Sigmoid colon (tissue), 7 donors: ENCODE measurements around the gene MYLK. TPM values are rescaled to one million over a fixed set of nuclear protein-coding genes. Genes with fewer than 3 reads are reported as not detected.

Experiments used
- DNase-seq: peaks from one replicate; pipeline ENCODE4 v3.0.0-alpha.2; 2019
- H3K27ac ChIP-seq, 4 donors: fragments of 200-600 bp; sonication (generic); one replicate each; pipeline ENCODE4 v1.5.1; 2016 to 2019; ENCODE audit warnings: mild to moderate bottlenecking in 1 of 4
- H3K27me3 ChIP-seq, 3 donors: fragments of 200-600 bp; sonication (generic); one replicate each; pipeline ENCODE4 v1.5.1; 2019; ENCODE audit warnings: mild to moderate bottlenecking in 1 of 3
- H3K36me3 ChIP-seq, 4 donors: fragments of 200-600 bp; sonication (generic); one replicate each; pipeline ENCODE4 v1.5.1; 2016 to 2019
- H3K4me1 ChIP-seq, 4 donors: fragments of 200-600 bp; sonication (generic); one replicate each; pipeline ENCODE4 v1.5.1; 2017 to 2019
- H3K4me3 ChIP-seq, 4 donors: fragments of 200-600 bp; sonication (generic); one replicate each; pipeline ENCODE4 v1.5.1; 2017 to 2019; ENCODE audit warnings: mild to moderate bottlenecking in 2 of 4, moderate library complexity in 1 of 4
- H3K9me3 ChIP-seq, 4 donors: fragments of 200-600 bp in 3 of 4; sonication (generic) in 3 of 4; one replicate each; pipeline versions ENCODE4 v1.5.1 to v1.6.1; 2013 to 2019
- EP300 ChIP-seq, 4 donors: sonication (generic); formaldehyde crosslinking; IDR thresholded peaks; one replicate each; pipeline ENCODE4 v1.6.1; 2017; ENCODE audit warnings: antibody characterized with exemption in 4 of 4
- POLR2A ChIP-seq, 2 donors: fragments of 450-650 bp; IDR thresholded peaks; one replicate each; pipeline ENCODE4 v1.6.1; 2016; ENCODE audit warnings: antibody characterized with exemption in 2 of 2, mild to moderate bottlenecking in 2 of 2, moderate library complexity in 2 of 2
- POLR2AphosphoS5 ChIP-seq, 4 donors: sonication (generic); formaldehyde crosslinking; IDR thresholded peaks; one replicate each; pipeline ENCODE4 v1.6.1; 2017; ENCODE audit warnings: antibody characterized with exemption in 4 of 4
- WGBS, 2 donors: extraction: QIAGEN DNeasy Blood & Tissue Kit; methylation state at CpG; one replicate each; pipeline ENCODE4 v1.1.7; 2013; 5-methylcytosine and 5-hydroxymethylcytosine counted together
- intact Hi-C: fragments of 100-400 bp; cut with DNase I; formaldehyde crosslinking; loops from one replicate; pipeline ENCODE4 v1.15.1; 2023
- polyA plus RNA-seq, 3 donors: library from polyadenylated mRNA; stranded (reverse); fragments of 200-250 nt; gene quantifications; one replicate each; pipeline ENCODE4 v1.2.3, GENCODE V29; 2013
- total RNA-seq, 4 donors: library from RNA; depleted of rRNA; stranded (reverse); fragments of >200 nt; gene quantifications; one replicate each; pipeline ENCODE4 v1.1.0, GENCODE V29; 2016
- TF ChIP-seq, protein P1 (sequence below), 4 experiments: fragments of 450-650 bp in 3 of 4; fragments of 200-600 bp in 1 of 4; IDR thresholded peaks; one replicate each; pipeline ENCODE4 v1.5.1; 2016 to 2019; ENCODE audit warnings: antibody characterized with exemption in 4 of 4, mild to moderate bottlenecking in 3 of 4, moderate library complexity in 2 of 4
- donor health status: healthy with polysubstance abuse.
- donor health status: Bipolar disorder and iron deficiency.
- donor health status: healthy.

The MYLK gene
- total and polyA plus RNA-seq, 7 donors, result 21.5 to 2,153 (median 1,169) TPM

DNA sequence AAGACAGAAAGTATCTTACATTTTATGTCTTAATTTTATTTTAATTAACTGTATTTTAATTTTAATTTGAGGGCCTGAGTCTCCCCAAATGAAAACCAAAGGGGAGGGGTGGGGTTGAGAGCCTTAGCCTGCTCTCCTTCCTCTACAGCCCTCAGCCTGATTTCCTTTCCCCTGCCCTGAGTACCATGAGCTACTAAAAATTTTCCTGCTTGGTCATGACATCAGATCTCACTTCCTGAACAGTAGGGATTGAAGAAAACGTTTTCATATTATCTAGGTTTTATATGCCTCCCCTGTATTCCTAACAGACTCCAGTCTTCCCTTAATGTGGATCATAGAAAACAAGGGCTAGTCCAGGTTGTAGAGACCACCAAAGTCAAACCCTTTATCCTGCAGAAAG, 133.9 kb downstream of the MYLK start:
- peaks cover 0 to 40% (median 27%) of the 10 kb centered on the region in 4 donors for H3K4me1 ChIP-seq
- WGBS, 2 donors, result 28 to 31% methylated on average over 1 of the region's 1 CpG
- H3K27me3 ChIP-seq, result no peaks in the 10 kb centered on the region
- H3K27ac ChIP-seq, result peak overlapping the region in 3 of 4 donors; percentile 22 to 73 (median 60)
- TF ChIP-seq POLR2AphosphoS5 (IDR thresholded peaks at IDR 0.05), result no peak
- intact Hi-C loops, result no loop called here
- no peak for DNase-seq
- H3K4me3 ChIP-seq, result no peak overlapping the region
- no peaks in the 10 kb centered on the region for H3K9me3 ChIP-seq
- no peaks in the 10 kb centered on the region for H3K36me3 ChIP-seq

DNA sequence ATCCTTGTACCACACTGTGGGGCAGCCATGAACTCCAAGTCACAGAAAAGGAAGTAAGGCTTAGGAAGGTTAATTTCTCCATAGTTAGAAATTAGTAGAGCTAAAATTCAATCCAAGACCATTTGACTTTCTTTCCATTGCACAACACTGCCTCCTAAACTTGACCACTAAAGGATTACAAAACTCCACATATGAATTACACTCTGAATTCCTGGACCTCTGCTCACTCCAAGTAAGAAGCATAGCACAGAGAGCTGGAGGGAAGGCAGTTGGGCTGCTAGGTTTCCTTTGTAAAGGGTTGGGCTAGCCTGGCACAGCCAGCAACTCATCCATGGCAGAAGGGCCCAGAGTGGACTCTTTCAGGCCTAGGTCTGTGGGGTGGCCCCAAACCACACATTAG, 134.4 kb downstream of the MYLK start:
- Histone ChIP-seq H3K4me1 (peaks cover 0 to 35% (median 22%) of the 10 kb centered on the region in 4 donors), H3K9me3 (no peaks in the 10 kb centered on the region), H3K36me3 (no peaks in the 10 kb centered on the region), H3K4me3 (no peak overlapping the region), H3K27me3 (no peaks in the 10 kb centered on the region), H3K27ac (peak overlapping the region in 3 of 4 donors; percentile 22 to 73 (median 60))
- TF ChIP-seq POLR2A (IDR thresholded peaks at IDR 0.05) (no peak), POLR2AphosphoS5 (IDR thresholded peaks at IDR 0.05) (no peak), EP300 (IDR thresholded peaks at IDR 0.05) (no peak)
- TF ChIP-seq, protein P1, sequence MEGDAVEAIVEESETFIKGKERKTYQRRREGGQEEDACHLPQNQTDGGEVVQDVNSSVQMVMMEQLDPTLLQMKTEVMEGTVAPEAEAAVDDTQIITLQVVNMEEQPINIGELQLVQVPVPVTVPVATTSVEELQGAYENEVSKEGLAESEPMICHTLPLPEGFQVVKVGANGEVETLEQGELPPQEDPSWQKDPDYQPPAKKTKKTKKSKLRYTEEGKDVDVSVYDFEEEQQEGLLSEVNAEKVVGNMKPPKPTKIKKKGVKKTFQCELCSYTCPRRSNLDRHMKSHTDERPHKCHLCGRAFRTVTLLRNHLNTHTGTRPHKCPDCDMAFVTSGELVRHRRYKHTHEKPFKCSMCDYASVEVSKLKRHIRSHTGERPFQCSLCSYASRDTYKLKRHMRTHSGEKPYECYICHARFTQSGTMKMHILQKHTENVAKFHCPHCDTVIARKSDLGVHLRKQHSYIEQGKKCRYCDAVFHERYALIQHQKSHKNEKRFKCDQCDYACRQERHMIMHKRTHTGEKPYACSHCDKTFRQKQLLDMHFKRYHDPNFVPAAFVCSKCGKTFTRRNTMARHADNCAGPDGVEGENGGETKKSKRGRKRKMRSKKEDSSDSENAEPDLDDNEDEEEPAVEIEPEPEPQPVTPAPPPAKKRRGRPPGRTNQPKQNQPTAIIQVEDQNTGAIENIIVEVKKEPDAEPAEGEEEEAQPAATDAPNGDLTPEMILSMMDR (IDR thresholded peaks at IDR 0.05), result no peak
- intact Hi-C loops, result loop anchor here (10.0 kb wide), 2 partner anchors 135 to 235 kb away; partner anchors contain the start of gene MYLK
- DNase-seq, result no peak

DNA sequence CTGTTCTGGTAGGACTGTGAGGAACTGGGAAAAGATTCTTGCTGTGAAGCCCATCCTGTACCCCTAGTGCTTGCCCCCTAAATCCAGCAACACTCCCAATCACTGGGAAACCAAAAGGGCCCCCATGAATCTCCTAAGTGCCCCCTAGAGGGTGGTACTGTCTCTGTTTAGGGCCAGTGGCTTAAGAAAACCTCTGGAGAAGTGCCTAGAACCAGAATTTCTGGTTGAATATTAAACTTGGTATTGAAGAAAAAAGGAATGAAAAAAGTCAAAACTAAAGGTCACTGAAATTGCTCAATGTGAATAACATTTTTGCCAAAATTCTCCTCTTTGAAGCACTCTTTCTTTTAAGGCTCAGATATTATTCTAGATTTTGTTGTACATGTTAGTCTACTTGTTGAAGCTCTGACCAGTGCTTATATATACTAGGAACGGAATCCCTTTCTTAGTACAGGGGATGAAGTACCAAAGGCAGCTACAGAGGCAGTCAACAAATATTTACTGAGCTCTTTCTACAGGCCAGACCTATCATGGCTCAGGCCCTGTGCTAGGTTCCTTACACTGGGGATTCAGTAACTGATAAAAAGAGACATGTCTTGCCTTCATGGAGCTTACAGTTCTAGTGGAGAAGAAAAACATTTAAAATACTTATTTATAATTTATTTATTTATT, 138.8 kb downstream of the MYLK start:
- TF ChIP-seq POLR2A (IDR thresholded peaks at IDR 0.05), result no peak
- no peak for TF ChIP-seq EP300 (IDR thresholded peaks at IDR 0.05)
- TF ChIP-seq, protein P1 (IDR thresholded peaks at IDR 0.05), result no peak
- TF ChIP-seq POLR2AphosphoS5 (IDR thresholded peaks at IDR 0.05), result no peak
- Histone ChIP-seq H3K9me3 (no peaks in the 10 kb centered on the region), H3K27ac (no peak overlapping the region), H3K36me3 (no peaks in the 10 kb centered on the region), H3K27me3 (no peaks in the 10 kb centered on the region), H3K4me1 (peaks cover 0 to 40% (median 24%) of the 10 kb centered on the region in 4 donors), H3K4me3 (no peak overlapping the region)
- 88 to 92% methylated on average over 1 of the region's 1 CpG for WGBS, 2 donors
- no peak for DNase-seq
- intact Hi-C loops, result loop anchor here (10.0 kb wide), 2 partner anchors 139 to 239 kb away; partner anchors contain the start of gene MYLK

DNA sequence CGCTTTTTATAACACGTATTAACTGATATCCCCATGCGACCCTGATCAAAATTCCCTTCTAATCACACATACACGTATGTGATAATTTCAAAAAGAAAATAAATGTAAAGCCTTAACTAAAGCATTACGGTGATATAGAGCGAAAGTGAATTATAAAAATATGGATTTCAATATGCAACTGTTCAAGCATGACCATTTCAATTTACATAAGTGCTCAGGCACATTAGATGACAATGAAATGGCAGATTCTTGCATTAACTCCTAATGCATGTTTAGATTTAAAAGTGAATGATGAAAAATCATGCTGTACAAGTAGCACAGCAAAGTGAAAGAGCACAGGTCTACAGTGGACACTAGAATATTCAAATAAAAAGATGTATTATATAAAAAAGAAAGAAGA, 140.1 kb downstream of the MYLK start:
- no peaks in the 10 kb centered on the region for H3K36me3 ChIP-seq
- no peak for DNase-seq
- WGBS, 2 donors, result 96% methylated on average over 6 of the region's 6 CpGs
- H3K4me1 ChIP-seq, result peaks cover 0 to 36% (median 14%) of the 10 kb centered on the region in 4 donors
- intact Hi-C loops, result loop anchor here (10.0 kb wide), 2 partner anchors 141 to 241 kb away; partner anchors contain the start of gene MYLK
- H3K4me3 ChIP-seq, result no peak overlapping the region
- H3K9me3 ChIP-seq, result no peaks in the 10 kb centered on the region
- TF ChIP-seq POLR2AphosphoS5 (IDR thresholded peaks at IDR 0.05) (no peak), POLR2A (IDR thresholded peaks at IDR 0.05) (no peak), EP300 (IDR thresholded peaks at IDR 0.05) (no peak)
- TF ChIP-seq, protein P1 (IDR thresholded peaks at IDR 0.05), result no peak
- H3K27ac ChIP-seq, result peak overlapping the region in 1 of 4 donors; percentile 10
- H3K27me3 ChIP-seq, result no peaks in the 10 kb centered on the region

DNA sequence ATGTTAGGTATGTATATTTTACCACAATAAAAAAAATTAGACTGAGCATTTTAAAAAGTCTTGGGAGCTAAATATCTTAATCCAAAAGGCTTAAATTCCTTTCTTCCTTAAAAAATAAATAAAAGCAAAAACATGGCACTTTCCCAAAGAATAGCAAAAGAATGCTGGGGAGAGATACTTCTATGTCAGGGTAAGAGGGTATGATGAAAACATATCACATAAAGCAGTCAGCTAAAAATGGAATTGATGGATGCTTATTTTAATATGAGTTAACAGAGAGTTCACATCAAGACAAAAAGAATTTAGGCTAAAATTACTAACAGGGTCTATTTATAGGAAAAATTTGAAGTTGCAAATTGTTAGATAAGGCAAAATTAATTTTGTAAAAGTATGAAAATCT, 141.0 kb downstream of the MYLK start:
- H3K4me1 ChIP-seq, result peaks cover 0 to 36% (median 14%) of the 10 kb centered on the region in 4 donors
- peak overlapping the region in 1 of 4 donors; percentile 10 for H3K27ac ChIP-seq
- intact Hi-C loops, result loop anchor here (10.0 kb wide), 2 partner anchors 142 to 242 kb away; partner anchors contain the start of gene MYLK
- no peak overlapping the region for H3K4me3 ChIP-seq
- H3K9me3 ChIP-seq, result no peaks in the 10 kb centered on the region
- H3K27me3 ChIP-seq, result no peaks in the 10 kb centered on the region
- TF ChIP-seq POLR2A (IDR thresholded peaks at IDR 0.05) (no peak), POLR2AphosphoS5 (IDR thresholded peaks at IDR 0.05) (no peak), EP300 (IDR thresholded peaks at IDR 0.05) (no peak)
- TF ChIP-seq, protein P1 (IDR thresholded peaks at IDR 0.05), result no peak
- no peak for DNase-seq
- H3K36me3 ChIP-seq, result no peaks in the 10 kb centered on the region
